ENCODE data around the gene SND1.
A peak's percentile ranks its signal among the peaks of the same experiment; 100 is the strongest.

Gene SND1

DNA sequence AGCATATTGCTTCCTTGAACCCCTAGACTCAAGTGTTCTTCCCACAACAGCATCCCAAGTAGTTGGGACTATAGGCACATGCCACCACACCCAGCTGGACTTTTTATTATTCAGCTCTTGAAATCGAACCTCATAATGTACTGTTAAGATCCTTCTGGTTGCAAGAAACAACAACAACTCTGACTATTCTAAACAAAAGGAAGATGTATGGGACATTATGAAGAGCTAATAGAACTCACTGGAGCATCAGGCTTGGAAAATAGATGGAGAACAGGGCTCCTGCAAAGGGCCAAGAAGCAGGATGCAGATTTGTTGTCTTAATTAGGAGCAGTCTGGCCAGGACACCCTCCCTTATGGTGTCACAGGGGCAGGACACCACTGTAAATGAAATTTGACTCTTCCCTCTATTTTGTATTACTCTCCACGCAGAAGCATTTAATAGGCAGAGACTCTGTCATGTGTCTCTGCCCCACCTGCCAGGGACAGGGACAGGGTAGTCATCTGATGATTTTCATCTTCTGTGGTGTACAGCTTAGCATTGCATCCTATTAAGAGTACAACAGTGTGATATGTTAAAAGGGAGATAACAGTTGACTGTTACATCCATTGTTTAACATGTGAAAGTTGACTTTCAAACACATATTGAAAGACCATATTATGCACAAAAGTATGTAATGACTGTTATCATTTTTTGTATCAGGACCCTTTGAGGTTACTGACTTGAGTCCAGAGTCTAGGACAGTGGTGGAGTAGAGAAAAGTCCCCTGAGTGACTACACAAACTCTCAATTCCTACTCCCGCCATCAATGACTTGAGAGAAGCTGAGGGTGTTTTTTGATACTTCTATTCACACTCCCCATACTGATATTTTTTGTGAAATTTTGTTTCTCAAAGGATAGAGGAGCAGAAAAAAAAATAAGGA is 222.0 kb downstream of the SND1 start (continued):
- TF ChIP-seq, protein P1, sequence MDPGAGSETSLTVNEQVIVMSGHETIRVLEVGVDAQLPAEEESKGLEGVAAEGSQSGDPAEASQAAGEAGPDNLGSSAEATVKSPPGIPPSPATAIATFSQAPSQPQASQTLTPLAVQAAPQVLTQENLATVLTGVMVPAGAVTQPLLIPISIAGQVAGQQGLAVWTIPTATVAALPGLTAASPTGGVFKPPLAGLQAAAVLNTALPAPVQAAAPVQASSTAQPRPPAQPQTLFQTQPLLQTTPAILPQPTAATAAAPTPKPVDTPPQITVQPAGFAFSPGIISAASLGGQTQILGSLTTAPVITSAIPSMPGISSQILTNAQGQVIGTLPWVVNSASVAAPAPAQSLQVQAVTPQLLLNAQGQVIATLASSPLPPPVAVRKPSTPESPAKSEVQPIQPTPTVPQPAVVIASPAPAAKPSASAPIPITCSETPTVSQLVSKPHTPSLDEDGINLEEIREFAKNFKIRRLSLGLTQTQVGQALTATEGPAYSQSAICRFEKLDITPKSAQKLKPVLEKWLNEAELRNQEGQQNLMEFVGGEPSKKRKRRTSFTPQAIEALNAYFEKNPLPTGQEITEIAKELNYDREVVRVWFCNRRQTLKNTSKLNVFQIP (CRISPR knock-in tag; IDR thresholded peaks at IDR 0.05; ENCODE audit: borderline replicate concordance, low read depth): no peak
- no peak for TF ChIP-seq ZNF70 (CRISPR knock-in tag; IDR thresholded peaks at IDR 0.05)

DNA sequence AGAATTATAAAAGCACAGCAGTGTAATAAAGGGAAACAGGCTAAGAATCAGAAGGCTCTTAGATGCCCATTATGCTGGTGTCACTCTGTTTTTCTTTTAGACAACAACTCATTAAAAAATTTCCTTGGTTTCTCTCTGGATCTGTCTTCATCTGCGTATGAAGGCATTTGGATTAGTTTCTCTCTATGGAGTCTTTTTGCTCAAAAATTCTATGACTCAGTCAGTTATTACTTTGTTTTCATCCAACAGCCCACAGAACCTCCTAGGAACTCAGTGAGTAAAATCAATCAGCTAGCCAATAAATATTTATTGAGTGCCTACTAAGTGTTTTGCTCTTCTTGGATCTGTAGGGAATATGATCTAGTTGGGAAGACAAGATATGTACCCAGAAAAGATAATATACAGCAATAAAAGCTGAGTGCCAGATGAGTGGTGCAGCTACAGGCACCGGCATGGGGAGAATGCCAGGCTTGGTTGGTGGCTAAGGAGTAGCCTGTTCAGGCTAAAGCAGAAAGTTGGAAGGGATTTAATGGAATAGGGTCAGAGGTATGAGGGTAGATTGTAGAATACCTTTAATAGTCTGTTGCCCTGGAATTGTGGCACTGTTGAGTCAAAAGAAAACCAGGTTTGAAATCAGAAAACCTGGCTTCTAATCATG is 223.1 kb downstream of the SND1 start:
- TF ChIP-seq SNAI2 (CRISPR knock-in tag; IDR thresholded peaks at IDR 0.05): no peak
- no peak for TF ChIP-seq ZFP3 (CRISPR knock-in tag; IDR thresholded peaks at IDR 0.05)
- TF ChIP-seq OSR1 (CRISPR knock-in tag; IDR thresholded peaks at IDR 0.05): no peak
- TF ChIP-seq, protein P1 (CRISPR knock-in tag; IDR thresholded peaks at IDR 0.05; ENCODE audit: borderline replicate concordance, low read depth): no peak
- no peak for TF ChIP-seq ARNTL (CRISPR knock-in tag; IDR thresholded peaks at IDR 0.05; ENCODE audit: borderline replicate concordance, low read depth)
- peak; percentile 47 for ATAC-seq

DNA sequence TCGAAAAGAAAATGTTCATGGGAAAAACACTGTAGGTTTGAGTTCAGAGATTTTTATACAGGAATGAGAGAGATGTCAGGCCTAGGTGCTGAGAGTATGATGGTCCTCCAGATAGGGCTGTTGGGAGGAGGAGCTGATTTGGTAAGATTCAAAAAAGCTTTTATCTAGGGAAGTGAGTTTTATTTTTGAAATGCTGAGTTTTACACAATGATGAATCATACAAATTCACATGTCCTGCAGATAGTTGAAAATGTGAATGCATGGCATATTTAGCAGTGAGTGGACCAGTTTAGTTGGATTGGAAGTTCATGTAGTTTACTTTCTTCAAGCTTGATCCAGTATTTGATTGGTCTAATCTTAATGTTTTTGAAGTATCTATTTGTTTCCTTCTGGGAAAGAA is 224.4 kb downstream of the SND1 start:
- peak; percentile 51 for ATAC-seq
- TF ChIP-seq, protein P2, sequence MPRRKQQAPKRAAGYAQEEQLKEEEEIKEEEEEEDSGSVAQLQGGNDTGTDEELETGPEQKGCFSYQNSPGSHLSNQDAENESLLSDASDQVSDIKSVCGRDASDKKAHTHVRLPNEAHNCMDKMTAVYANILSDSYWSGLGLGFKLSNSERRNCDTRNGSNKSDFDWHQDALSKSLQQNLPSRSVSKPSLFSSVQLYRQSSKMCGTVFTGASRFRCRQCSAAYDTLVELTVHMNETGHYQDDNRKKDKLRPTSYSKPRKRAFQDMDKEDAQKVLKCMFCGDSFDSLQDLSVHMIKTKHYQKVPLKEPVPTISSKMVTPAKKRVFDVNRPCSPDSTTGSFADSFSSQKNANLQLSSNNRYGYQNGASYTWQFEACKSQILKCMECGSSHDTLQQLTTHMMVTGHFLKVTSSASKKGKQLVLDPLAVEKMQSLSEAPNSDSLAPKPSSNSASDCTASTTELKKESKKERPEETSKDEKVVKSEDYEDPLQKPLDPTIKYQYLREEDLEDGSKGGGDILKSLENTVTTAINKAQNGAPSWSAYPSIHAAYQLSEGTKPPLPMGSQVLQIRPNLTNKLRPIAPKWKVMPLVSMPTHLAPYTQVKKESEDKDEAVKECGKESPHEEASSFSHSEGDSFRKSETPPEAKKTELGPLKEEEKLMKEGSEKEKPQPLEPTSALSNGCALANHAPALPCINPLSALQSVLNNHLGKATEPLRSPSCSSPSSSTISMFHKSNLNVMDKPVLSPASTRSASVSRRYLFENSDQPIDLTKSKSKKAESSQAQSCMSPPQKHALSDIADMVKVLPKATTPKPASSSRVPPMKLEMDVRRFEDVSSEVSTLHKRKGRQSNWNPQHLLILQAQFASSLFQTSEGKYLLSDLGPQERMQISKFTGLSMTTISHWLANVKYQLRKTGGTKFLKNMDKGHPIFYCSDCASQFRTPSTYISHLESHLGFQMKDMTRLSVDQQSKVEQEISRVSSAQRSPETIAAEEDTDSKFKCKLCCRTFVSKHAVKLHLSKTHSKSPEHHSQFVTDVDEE (CRISPR knock-in tag; IDR thresholded peaks at IDR 0.05): no peak
- TF ChIP-seq BACH2 (CRISPR knock-in tag; IDR thresholded peaks at IDR 0.05; ENCODE audit: borderline replicate concordance) (no peak), ARNTL (CRISPR knock-in tag; IDR thresholded peaks at IDR 0.05; ENCODE audit: borderline replicate concordance, low read depth) (no peak), PPARA (CRISPR knock-in tag; IDR thresholded peaks at IDR 0.05; ENCODE audit: borderline replicate concordance) (no peak), RARB (CRISPR knock-in tag; IDR thresholded peaks at IDR 0.05) (no peak), OSR1 (CRISPR knock-in tag; IDR thresholded peaks at IDR 0.05) (no peak), ESRRG (CRISPR knock-in tag; IDR thresholded peaks at IDR 0.05) (no peak), GLIS3 (CRISPR knock-in tag; IDR thresholded peaks at IDR 0.05) (no peak), ZNF70 (CRISPR knock-in tag; IDR thresholded peaks at IDR 0.05) (no peak), TCF4 (CRISPR knock-in tag; IDR thresholded peaks at IDR 0.05; ENCODE audit: borderline replicate concordance) (no peak), ZC3H10 (CRISPR knock-in tag; IDR thresholded peaks at IDR 0.05) (no peak)
- TF ChIP-seq, protein P3, sequence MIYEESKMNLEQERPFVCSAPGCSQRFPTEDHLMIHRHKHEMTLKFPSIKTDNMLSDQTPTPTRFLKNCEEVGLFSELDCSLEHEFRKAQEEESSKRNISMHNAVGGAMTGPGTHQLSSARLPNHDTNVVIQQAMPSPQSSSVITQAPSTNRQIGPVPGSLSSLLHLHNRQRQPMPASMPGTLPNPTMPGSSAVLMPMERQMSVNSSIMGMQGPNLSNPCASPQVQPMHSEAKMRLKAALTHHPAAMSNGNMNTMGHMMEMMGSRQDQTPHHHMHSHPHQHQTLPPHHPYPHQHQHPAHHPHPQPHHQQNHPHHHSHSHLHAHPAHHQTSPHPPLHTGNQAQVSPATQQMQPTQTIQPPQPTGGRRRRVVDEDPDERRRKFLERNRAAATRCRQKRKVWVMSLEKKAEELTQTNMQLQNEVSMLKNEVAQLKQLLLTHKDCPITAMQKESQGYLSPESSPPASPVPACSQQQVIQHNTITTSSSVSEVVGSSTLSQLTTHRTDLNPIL (CRISPR knock-in tag; IDR thresholded peaks at IDR 0.05; ENCODE audit: low read depth): no peak
- TF ChIP-seq, protein P4, sequence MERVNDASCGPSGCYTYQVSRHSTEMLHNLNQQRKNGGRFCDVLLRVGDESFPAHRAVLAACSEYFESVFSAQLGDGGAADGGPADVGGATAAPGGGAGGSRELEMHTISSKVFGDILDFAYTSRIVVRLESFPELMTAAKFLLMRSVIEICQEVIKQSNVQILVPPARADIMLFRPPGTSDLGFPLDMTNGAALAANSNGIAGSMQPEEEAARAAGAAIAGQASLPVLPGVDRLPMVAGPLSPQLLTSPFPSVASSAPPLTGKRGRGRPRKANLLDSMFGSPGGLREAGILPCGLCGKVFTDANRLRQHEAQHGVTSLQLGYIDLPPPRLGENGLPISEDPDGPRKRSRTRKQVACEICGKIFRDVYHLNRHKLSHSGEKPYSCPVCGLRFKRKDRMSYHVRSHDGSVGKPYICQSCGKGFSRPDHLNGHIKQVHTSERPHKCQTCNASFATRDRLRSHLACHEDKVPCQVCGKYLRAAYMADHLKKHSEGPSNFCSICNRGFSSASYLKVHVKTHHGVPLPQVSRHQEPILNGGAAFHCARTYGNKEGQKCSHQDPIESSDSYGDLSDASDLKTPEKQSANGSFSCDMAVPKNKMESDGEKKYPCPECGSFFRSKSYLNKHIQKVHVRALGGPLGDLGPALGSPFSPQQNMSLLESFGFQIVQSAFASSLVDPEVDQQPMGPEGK (CRISPR knock-in tag; IDR thresholded peaks at IDR 0.05; ENCODE audit: borderline replicate concordance): no peak

DNA sequence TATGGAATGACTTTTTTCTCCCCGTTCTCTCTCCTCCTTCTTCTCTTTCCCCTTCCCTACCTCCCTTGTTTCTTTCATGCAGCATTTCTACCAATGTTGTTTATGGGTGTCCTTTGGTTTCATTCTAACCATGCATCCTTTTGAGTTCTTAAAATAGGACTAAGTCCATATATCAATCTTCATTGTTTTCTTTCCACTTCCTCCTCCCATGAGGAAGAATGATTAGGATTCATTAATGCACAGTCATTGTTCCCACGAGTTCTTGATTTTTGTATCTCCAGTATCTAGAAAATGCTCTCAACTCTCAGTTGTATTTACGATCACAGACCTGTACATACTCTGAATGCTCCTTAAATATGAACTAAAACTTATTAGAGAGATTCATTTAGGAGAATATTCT is 226.0 kb downstream of the SND1 start:
- TF ChIP-seq ZNF565 (CRISPR knock-in tag; conservative IDR thresholded peaks at IDR 0.05; ENCODE audit: low read depth) (no peak), TCF4 (CRISPR knock-in tag; IDR thresholded peaks at IDR 0.05; ENCODE audit: borderline replicate concordance) (no peak), ZNF70 (CRISPR knock-in tag; IDR thresholded peaks at IDR 0.05) (no peak), ARNTL (CRISPR knock-in tag; IDR thresholded peaks at IDR 0.05; ENCODE audit: borderline replicate concordance, low read depth) (no peak)
- TF ChIP-seq, protein P2 (CRISPR knock-in tag; IDR thresholded peaks at IDR 0.05): no peak
- TF ChIP-seq, protein P5, sequence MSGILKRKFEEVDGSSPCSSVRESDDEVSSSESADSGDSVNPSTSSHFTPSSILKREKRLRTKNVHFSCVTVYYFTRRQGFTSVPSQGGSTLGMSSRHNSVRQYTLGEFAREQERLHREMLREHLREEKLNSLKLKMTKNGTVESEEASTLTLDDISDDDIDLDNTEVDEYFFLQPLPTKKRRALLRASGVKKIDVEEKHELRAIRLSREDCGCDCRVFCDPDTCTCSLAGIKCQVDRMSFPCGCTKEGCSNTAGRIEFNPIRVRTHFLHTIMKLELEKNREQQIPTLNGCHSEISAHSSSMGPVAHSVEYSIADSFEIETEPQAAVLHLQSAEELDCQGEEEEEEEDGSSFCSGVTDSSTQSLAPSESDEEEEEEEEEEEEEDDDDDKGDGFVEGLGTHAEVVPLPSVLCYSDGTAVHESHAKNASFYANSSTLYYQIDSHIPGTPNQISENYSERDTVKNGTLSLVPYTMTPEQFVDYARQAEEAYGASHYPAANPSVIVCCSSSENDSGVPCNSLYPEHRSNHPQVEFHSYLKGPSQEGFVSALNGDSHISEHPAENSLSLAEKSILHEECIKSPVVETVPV (CRISPR knock-in tag; IDR thresholded peaks at IDR 0.05): no peak
- ATAC-seq: no peak
